Left ventricle myocardium inferior (tissue), 1 donor: Measurements from ENCODE around the gene ASPDH. TPM values are rescaled to one million over a fixed set of nuclear protein-coding genes. Genes with fewer than 3 reads are reported as not detected.

Source experiments
- DNase-seq: peaks from one replicate; pipeline ENCODE4 v3.0.0-alpha.2; 2020
- H3K27ac ChIP-seq: fragments of 200-600 bp; replicated peaks from 2 replicates; pipeline ENCODE4 v1.8.0; 2021
- H3K27me3 ChIP-seq: fragments of 200-600 bp; 2 replicates; pipeline ENCODE4 v1.8.0; 2021; ENCODE audit warnings: low read depth
- H3K36me3 ChIP-seq: fragments of 200-600 bp; 2 replicates; pipeline ENCODE4 v1.8.0; 2021
- H3K4me1 ChIP-seq: fragments of 200-600 bp; 2 replicates; pipeline ENCODE4 v1.8.0; 2021
- H3K4me3 ChIP-seq: fragments of 200-600 bp; 2 replicates; pipeline ENCODE4 v1.8.0; 2021; ENCODE audit warnings: mild to moderate bottlenecking, moderate library complexity
- H3K9me3 ChIP-seq: fragments of 200-600 bp; replicated peaks from 2 replicates; pipeline ENCODE4 v1.8.0; 2021
- CTCF ChIP-seq: fragments of 200-600 bp; IDR thresholded peaks from 2 replicates; pipeline ENCODE4 v1.8.0; 2021; ENCODE audit warnings: antibody characterized with exemption, mild to moderate bottlenecking, borderline replicate concordance
- intact Hi-C: fragments of 100-400 bp; cut with micrococcal nuclease; formaldehyde crosslinking; loops from one replicate; pipeline ENCODE4 v1.11.0; 2022
- long read RNA-seq: library from polyadenylated mRNA; unstranded; transcript quantifications from one replicate; pipeline ENCODE4 v2.0.0, GENCODE V29; 2021
- total RNA-seq: library from RNA; stranded (reverse); fragmentation: NEBNext Ultra II Directional; extraction: Animal tissue kit (Norgen Biotek cat#: 25700); gene quantifications from one replicate; pipeline ENCODE4 v1.2.1, GENCODE V29; 2021
- donor health status: DM: no; HTN: yes; CAD: no; lungs with severe emphysema.

Gene ASPDH
- total RNA-seq = not detected
- long read RNA-seq = 0 reads

- H3K27ac ChIP-seq = no peak within 1 kb of the TSS
- peaks cover 20% of the 10 kb centered on the region for H3K4me1 ChIP-seq
- H3K9me3 ChIP-seq = no peaks in the 10 kb centered on the region
- no peak for TF ChIP-seq CTCF
- intact Hi-C loops = no loop called here
- H3K27me3 ChIP-seq = no peaks in the 10 kb centered on the region
- H3K36me3 ChIP-seq = no peaks in the 10 kb centered on the region
- H3K4me3 ChIP-seq = no peak within 1 kb of the TSS
- no peak for DNase-seq
Observed at GRCh38 chr19:50513746-50514345, at the start of gene ASPDH. Gene ASPDH, minus strand, starts transcription at chr19:50513913. Its CDS starts 90 bp downstream, at chr19:50513823.

GRCh38 chr19:50562996-50563395 is 49.3 kb upstream of the ASPDH start:
- no peak for DNase-seq
- Histone ChIP-seq H3K36me3 (no peaks in the 10 kb centered on the region), H3K27me3 (peaks cover 58% of the 10 kb centered on the region), H3K4me1 (peaks cover 16% of the 10 kb centered on the region), H3K4me3 (no peak overlapping the region), H3K9me3 (no peaks in the 10 kb centered on the region), H3K27ac (no peak overlapping the region)
- intact Hi-C loops = no loop called here
- TF ChIP-seq CTCF = no peak

- peaks cover 56% of the 10 kb centered on the region for H3K27me3 ChIP-seq
- no peak for TF ChIP-seq CTCF
- intact Hi-C loops = no loop called here
Observed at GRCh38 chr19:50562329-50562728, 48.6 kb upstream of the ASPDH start.

GRCh38 chr19:50559636-50560035 is 45.9 kb upstream of the ASPDH start:
- TF ChIP-seq CTCF = no peak
- intact Hi-C loops = no loop called here
- Histone ChIP-seq H3K27ac (no peak overlapping the region), H3K36me3 (no peaks in the 10 kb centered on the region), H3K27me3 (peaks cover 56% of the 10 kb centered on the region), H3K4me1 (peaks cover 23% of the 10 kb centered on the region), H3K9me3 (no peaks in the 10 kb centered on the region), H3K4me3 (no peak overlapping the region)
- DNase-seq = no peak

More at GRCh38 chr19:50562329-50562728, 48.6 kb upstream of the ASPDH start:
- Histone ChIP-seq H3K4me3 (no peak overlapping the region), H3K4me1 (peaks cover 14% of the 10 kb centered on the region), H3K36me3 (no peaks in the 10 kb centered on the region), H3K27ac (no peak overlapping the region), H3K9me3 (no peaks in the 10 kb centered on the region)
- DNase-seq = no peak

- Histone ChIP-seq H3K9me3 (no peaks in the 10 kb centered on the region), H3K36me3 (no peaks in the 10 kb centered on the region), H3K4me3 (no peak overlapping the region), H3K27ac (no peak overlapping the region), H3K4me1 (peaks cover 23% of the 10 kb centered on the region), H3K27me3 (peaks cover 56% of the 10 kb centered on the region)
- TF ChIP-seq CTCF = no peak
- DNase-seq = no peak
- intact Hi-C loops = no loop called here
Observed at GRCh38 chr19:50558449-50558848, 44.7 kb upstream of the ASPDH start.
